Neural progenitor cell (in vitro differentiated cells): ENCODE data around the gene SLC23A2.

Source experiments
- CTCF ChIP-seq: fragments of 200-600 bp; sonication (generic); IDR thresholded peaks from 2 replicates; pipeline ENCODE4 v1.5.1; 2017; ENCODE audit warnings: antibody characterized with exemption, mild to moderate bottlenecking
- EZH2 ChIP-seq: fragments of 200-600 bp; sonication (generic); IDR thresholded peaks from 2 replicates; pipeline ENCODE4 v1.6.1; 2017; ENCODE audit warnings: antibody characterized with exemption, mild to moderate bottlenecking, moderate library complexity
- EZH2phosphoT487 ChIP-seq: fragments of 200-600 bp; sonication (generic); IDR thresholded peaks from 2 replicates; pipeline ENCODE4 v1.6.1; 2017; ENCODE audit warnings: antibody characterized with exemption

- TF ChIP-seq EZH2 (no peak), CTCF (no peak), EZH2phosphoT487 (no peak)
Measured at GRCh38 chr20:4828830-4829513, 172.3 kb downstream of the SLC23A2 start.
